ENCODE results near the gene BRD7.

Gene BRD7

GRCh38 chr16:50411034-50411433 lies 42.2 kb upstream of the BRD7 start:
- ChIA-PET CTCF (interaction anchor here (0.6 kb wide), 2 partner anchors 383 to 418 kb away, joined by 3 to 4 read pairs; no protein-coding TSS in a partner anchor), POLR2A (no interaction called here)
- TF ChIP-seq ZNF394 (tag by site-specific recombination; IDR thresholded peaks at IDR 0.05; ENCODE audit: borderline replicate concordance), result no peak
- no peak for TF ChIP-seq ZNF555 (tag by site-specific recombination; conservative IDR thresholded peaks at IDR 0.05)
- no peak for TF ChIP-seq ZBTB20 (tag by site-specific recombination; IDR thresholded peaks at IDR 0.05)
- TF ChIP-seq GLIS2 (tag by site-specific recombination; IDR thresholded peaks at IDR 0.05), result no peak
- no peak for TF ChIP-seq HOXD13 (CRISPR knock-in tag; IDR thresholded peaks at IDR 0.05; ENCODE audit: borderline replicate concordance)
- TF ChIP-seq MZF1 (tag by site-specific recombination; IDR thresholded peaks at IDR 0.05; ENCODE audit: borderline replicate concordance), result no peak
- no peak for TF ChIP-seq ZNF658 (tag by site-specific recombination; IDR thresholded peaks at IDR 0.05)
- TF ChIP-seq PRDM10 (tag by site-specific recombination; IDR thresholded peaks at IDR 0.05), result no peak
- no peak for TF ChIP-seq RBAK (tag by site-specific recombination; IDR thresholded peaks at IDR 0.05)
- TF ChIP-seq ZNF623 (tag by site-specific recombination; IDR thresholded peaks at IDR 0.05), result no peak
- TF ChIP-seq BCL6B (tag by site-specific recombination; IDR thresholded peaks at IDR 0.05), result no peak
- no peak for TF ChIP-seq ZNF26 (tag by site-specific recombination; IDR thresholded peaks at IDR 0.05)
- TF ChIP-seq ZNF585B (tag by site-specific recombination; IDR thresholded peaks at IDR 0.05), result no peak
- TF ChIP-seq ZNF354C (tag by site-specific recombination; IDR thresholded peaks at IDR 0.05; ENCODE audit: borderline replicate concordance, low read depth), result no peak
- no peak for TF ChIP-seq ZNF16 (tag by site-specific recombination; IDR thresholded peaks at IDR 0.05; ENCODE audit: low read depth)
- TF ChIP-seq ZNF423 (tag by site-specific recombination; IDR thresholded peaks at IDR 0.05), result no peak
- TF ChIP-seq ZNF560 (tag by site-specific recombination; IDR thresholded peaks at IDR 0.05; ENCODE audit: borderline replicate concordance), result no peak
- TF ChIP-seq ZNF433 (tag by site-specific recombination; IDR thresholded peaks at IDR 0.05; ENCODE audit: low read depth), result no peak
- Histone ChIP-seq H3K4me3 (ENCODE audit: low read depth, low read length) (no peak overlapping the region), H3K9me3 (ENCODE audit: control insufficient read depth, insufficient read depth, low read depth, low read length) (no peaks in the 10 kb centered on the region), H3K36me3 (ENCODE audit: control insufficient read depth in 2 of 2, insufficient read depth in 1 of 2, low read length in 2 of 2) (no peaks in the 10 kb centered on the region), H3K27ac (ENCODE audit: extremely low read depth, low read depth, low read length) (no peak overlapping the region), H3K4me1 (ENCODE audit: control insufficient read depth, insufficient read depth, low read length) (no peaks in the 10 kb centered on the region)

- no peaks in the 10 kb centered on the region for H3K9me3 ChIP-seq (ENCODE audit: control insufficient read depth, insufficient read depth, low read depth, low read length)
- no peaks in the 10 kb centered on the region for H3K36me3 ChIP-seq (ENCODE audit: control insufficient read depth in 2 of 2, insufficient read depth in 1 of 2, low read length in 2 of 2)
- no peak for TF ChIP-seq ZFHX2 (tag by site-specific recombination; conservative IDR thresholded peaks at IDR 0.05)
- no peak for TF ChIP-seq ZNF510 (tag by site-specific recombination; IDR thresholded peaks at IDR 0.05; ENCODE audit: insufficient replicate concordance)
- no peak for TF ChIP-seq ZNF639 (tag by site-specific recombination; IDR thresholded peaks at IDR 0.05)
- TF ChIP-seq ZNF585B (tag by site-specific recombination; IDR thresholded peaks at IDR 0.05), result no peak
- TF ChIP-seq KLF1 (tag by site-specific recombination; IDR thresholded peaks at IDR 0.05), result no peak
- TF ChIP-seq ZEB2 (tag by site-specific recombination; IDR thresholded peaks at IDR 0.05), result no peak
- no peak for TF ChIP-seq OVOL3 (tag by site-specific recombination; IDR thresholded peaks at IDR 0.05)
- no peak for TF ChIP-seq EGR2 (tag by site-specific recombination; IDR thresholded peaks at IDR 0.05; ENCODE audit: low read depth)
- no peak for TF ChIP-seq ZBTB20 (tag by site-specific recombination; IDR thresholded peaks at IDR 0.05)
- TF ChIP-seq ZNF248 (tag by site-specific recombination; IDR thresholded peaks at IDR 0.05), result no peak
- H3K4me3 ChIP-seq (ENCODE audit: low read depth, low read length), result no peak overlapping the region
- ChIA-PET CTCF (no interaction called here), POLR2A (no interaction called here)
- no peaks in the 10 kb centered on the region for H3K4me1 ChIP-seq (ENCODE audit: control insufficient read depth, insufficient read depth, low read length)
- H3K27ac ChIP-seq (ENCODE audit: extremely low read depth, low read depth, low read length), result no peak overlapping the region
Measured at GRCh38 chr16:50408001-50408561, 39.3 kb upstream of the BRD7 start.

Measured in HEK293 (cell line).